H1 (cell line): Measurements from ENCODE around the gene PGM2. TPM values are rescaled to one million over a fixed set of nuclear protein-coding genes. Genes with fewer than 3 reads are reported as not detected.

ENCODE experiments used
- CTCF ChIA-PET: fragments of 300-600 bp; sonication (Branson Sonifier 250); formaldehyde crosslinking; loops from one replicate; lab custom pipeline; 2021; ENCODE audit not compliant: partially characterized antibody; lab: Charles Lee
- POLR2A ChIA-PET: fragments of 300-600 bp; sonication (Branson Sonifier 250); formaldehyde crosslinking; loops from one replicate; lab custom pipeline; 2021; ENCODE audit warnings: inconsistent platforms; ENCODE audit not compliant: partially characterized antibody; lab: Charles Lee
- DNase-seq, 2 experiments: peaks; one replicate each; pipeline versions ENCODE4 v3.0.0 to v3.0.0-alpha.2; 2010 to 2022; ENCODE audit warnings: low spot score in 2 of 2, low read depth in 1 of 2, mixed read lengths in 1 of 2
- FAIRE-seq: peaks from 2 replicates; lab custom pipeline; 2011; peaks lifted over from hg19 to GRCh38; lab: Jason Lieb, UNC
- H2AFZ ChIP-seq: 2 replicates; pipeline ENCODE4 v1.8.1; 2012; ENCODE audit warnings: low read length, inconsistent platforms
- H2AK5ac ChIP-seq: 2 replicates; pipeline ENCODE4 v1.6.1; 2013; ENCODE audit warnings: low read depth, low read length
- H2BK120ac ChIP-seq: replicated peaks from 2 replicates; pipeline ENCODE3; 2013; ENCODE audit warnings: low read depth, low read length, inconsistent platforms
- H2BK12ac ChIP-seq: 2 replicates; pipeline ENCODE4 v1.6.1; 2013; ENCODE audit warnings: low read depth, low read length
- H2BK15ac ChIP-seq: 2 replicates; pipeline ENCODE4 v1.6.1; 2013; ENCODE audit warnings: low read length
- H2BK20ac ChIP-seq: 2 replicates; pipeline ENCODE4 v1.6.1; 2013; ENCODE audit warnings: low read length
- H2BK5ac ChIP-seq: 2 replicates; pipeline ENCODE4 v1.6.1; 2013; ENCODE audit warnings: low read depth, low read length
- H3K14ac ChIP-seq: 2 replicates; pipeline ENCODE4 v1.6.1; 2013; ENCODE audit warnings: inconsistent platforms; ENCODE audit not compliant: insufficient read length
- H3K18ac ChIP-seq: 2 replicates; pipeline ENCODE4 v1.6.1; 2013; ENCODE audit warnings: low read length; ENCODE audit errors: extremely low read depth
- H3K23ac ChIP-seq: 2 replicates; pipeline ENCODE4 v1.6.1; 2013; ENCODE audit warnings: inconsistent platforms; ENCODE audit not compliant: insufficient read length
- H3K23me2 ChIP-seq: 2 replicates; pipeline ENCODE4 v1.6.1; 2013; ENCODE audit warnings: low read depth, low read length
- H3K27ac ChIP-seq: 2 replicates; pipeline ENCODE4 v1.6.1; 2011; ENCODE audit warnings: low read depth, low read length, inconsistent platforms
- H3K27me3 ChIP-seq, 4 experiments: replicated peaks in 1 of 4; 1 replicate in 1 of 4; 2 replicates in 3 of 4; pipeline versions ENCODE4 v1.6.1 to v1.8.1; 2011 to 2013; ENCODE audit warnings: low read length in 3 of 4, mild to moderate bottlenecking in 3 of 4, inconsistent platforms in 2 of 4, mixed read lengths in 2 of 4, moderate library complexity in 1 of 4; ENCODE audit not compliant: control insufficient read depth in 3 of 4, insufficient read depth in 3 of 4; ENCODE audit errors: extremely low read depth in 1 of 4
- H3K36me3 ChIP-seq, 4 experiments: 2 replicates each; pipeline versions ENCODE4 v1.6.1 to v1.8.1; 2011 to 2013; ENCODE audit warnings: mild to moderate bottlenecking in 4 of 4, low read length in 3 of 4, moderate library complexity in 2 of 4, control low read depth in 1 of 4, inconsistent platforms in 1 of 4; ENCODE audit not compliant: insufficient read depth in 4 of 4, control insufficient read depth in 2 of 4
- H3K4ac ChIP-seq: replicated peaks from 2 replicates; pipeline ENCODE3; 2013; ENCODE audit warnings: low read length, low read depth, mixed read lengths, inconsistent platforms; ENCODE audit not compliant: insufficient read length
- H3K4me1 ChIP-seq, 4 experiments: replicated peaks in 1 of 4; 1 replicate in 1 of 4; 2 replicates in 3 of 4; pipeline versions ENCODE4 v1.6.1 to v1.8.1; 2011 to 2013; ENCODE audit warnings: low read length in 3 of 4, inconsistent platforms in 2 of 4, mixed read lengths in 1 of 4; ENCODE audit not compliant: insufficient read depth in 4 of 4, control insufficient read depth in 3 of 4
- H3K4me2 ChIP-seq, 2 experiments: 2 replicates each; pipeline versions ENCODE4 v1.6.1 to v1.8.1; 2011 to 2013; ENCODE audit warnings: low read depth in 2 of 2, low read length in 2 of 2, control low read depth in 1 of 2, inconsistent platforms in 1 of 2, mild to moderate bottlenecking in 1 of 2; ENCODE audit not compliant: insufficient read depth in 1 of 2
- H3K4me3 ChIP-seq, 4 experiments: fragments of 200-600, 300-600 bp in 1 of 4; sonication (generic), shearing (Covaris generic), sonication (Bioruptor Twin) in 1 of 4; 2 replicates each; pipeline versions ENCODE4 v1.5.1 to v1.8.1; 2011 to 2016; ENCODE audit warnings: low read length in 4 of 4, low read depth in 3 of 4, control low read depth in 2 of 4, inconsistent platforms in 2 of 4, mild to moderate bottlenecking in 2 of 4, mixed read lengths in 1 of 4, moderate library complexity in 1 of 4; ENCODE audit not compliant: insufficient read depth in 2 of 4; ENCODE audit errors: extremely low read depth in 1 of 4
- H3K56ac ChIP-seq: replicated peaks from 2 replicates; pipeline ENCODE3; 2013; ENCODE audit warnings: low read depth, mild to moderate bottlenecking, mixed read lengths, low read length, inconsistent platforms; ENCODE audit not compliant: insufficient read length
- H3K79me1 ChIP-seq: 2 replicates; pipeline ENCODE4 v1.6.1; 2013; ENCODE audit warnings: low read depth, low read length, control low read depth
- H3K79me2 ChIP-seq, 2 experiments: 2 replicates each; pipeline versions ENCODE4 v1.6.1 to v1.8.1; 2012 to 2013; ENCODE audit warnings: low read length in 2 of 2, mild to moderate bottlenecking in 2 of 2, inconsistent platforms in 1 of 2; ENCODE audit not compliant: insufficient read depth in 2 of 2, control insufficient read depth in 1 of 2
- H3K9ac ChIP-seq, 4 experiments: replicated peaks in 1 of 4; 1 replicate in 1 of 4; 2 replicates in 3 of 4; pipeline versions ENCODE4 v1.6.1 to v1.8.1; 2011 to 2013; ENCODE audit warnings: low read depth in 3 of 4, low read length in 3 of 4, control low read depth in 2 of 4, mild to moderate bottlenecking in 2 of 4, moderate library complexity in 2 of 4, inconsistent platforms in 1 of 4; ENCODE audit errors: extremely low read depth in 1 of 4
- H3K9me3 ChIP-seq, 2 experiments: 2 replicates each; pipeline versions ENCODE4 v1.6.1 to v1.8.1; 2012 to 2013; ENCODE audit warnings: mild to moderate bottlenecking in 2 of 2, moderate library complexity in 2 of 2, control low read depth in 1 of 2, inconsistent platforms in 1 of 2, low read depth in 1 of 2, low read length in 1 of 2, mixed read lengths in 1 of 2; ENCODE audit not compliant: insufficient read depth in 2 of 2
- H4K20me1 ChIP-seq, 2 experiments: replicated peaks in 1 of 2; 2 replicates each; pipeline versions ENCODE3 to v1.8.1; 2011 to 2013; ENCODE audit warnings: inconsistent platforms in 2 of 2, low read length in 2 of 2, mild to moderate bottlenecking in 1 of 2; ENCODE audit not compliant: insufficient read depth in 2 of 2, control insufficient read depth in 1 of 2
- H4K5ac ChIP-seq: 2 replicates; pipeline ENCODE4 v1.6.1; 2013; ENCODE audit warnings: low read length, low read depth, mixed read lengths, inconsistent platforms; ENCODE audit not compliant: insufficient read length
- H4K8ac ChIP-seq: 2 replicates; pipeline ENCODE4 v1.8.0; 2013; ENCODE audit warnings: mild to moderate bottlenecking, moderate library complexity, low read length, inconsistent platforms; ENCODE audit not compliant: insufficient read depth; ENCODE audit errors: extremely low read depth
- H4K91ac ChIP-seq: replicated peaks from 2 replicates; pipeline ENCODE3; 2013; ENCODE audit warnings: low read length, mixed read lengths, inconsistent platforms; ENCODE audit not compliant: insufficient read length
- JUN ChIP-seq: IDR thresholded peaks from 2 replicates; pipeline ENCODE4 v1.6.1; 2011; ENCODE audit warnings: low read depth, mild to moderate bottlenecking, improper control_type of control experiment, low read length
- TAF7 ChIP-seq: optimal IDR thresholded peaks from 2 replicates; pipeline ENCODE3; 2011; ENCODE audit warnings: low read depth, mild to moderate bottlenecking, inconsistent platforms, low read length, moderate library complexity, borderline replicate concordance
- WGBS, 2 experiments: shearing (Covaris generic) in 1 of 2; methylation state at CpG; one replicate each; pipeline versions ENCODE4 v1.1.6 to v1.1.7; 2013 to 2015; ENCODE audit warnings: low lambda C conversion rate in 2 of 2, mixed read lengths in 2 of 2, inconsistent platforms in 1 of 2, low coverage in 1 of 2, missing lambda C conversion rate in 1 of 2; ENCODE audit not compliant: insufficient replicate concordance in 2 of 2, insufficient coverage in 1 of 2, insufficient read length in 1 of 2; ENCODE audit errors: extremely low coverage in 1 of 2, missing lambda C conversion rate in 1 of 2; 5-methylcytosine and 5-hydroxymethylcytosine counted together
- polyA plus RNA-seq, 7 experiments: library from polyadenylated mRNA; depleted of rRNA in 3 of 7; stranded (reverse) in 5 of 7; unstranded in 2 of 7; fragments of >200 nt in 5 of 7; fragments of 200-250 nt in 2 of 7; gene quantifications; 1 replicate in 5 of 7; 2 replicates in 1 of 7; 4 replicates in 1 of 7; pipeline versions ENCODE4 v1.2.1 to v1.2.3, GENCODE V29; 2011 to 2013; ENCODE audit warnings: missing spikeins in 2 of 7, mixed read lengths in 2 of 7
- total RNA-seq: library from RNA; stranded (reverse); fragmentation: NEBNext Ultra II Directional; extraction: Animal tissue kit (Norgen Biotek cat#: 25700); gene quantifications from 2 replicates; pipeline ENCODE4 v1.2.1, GENCODE V29; 2021

Gene PGM2
- total and polyA plus RNA-seq, 2 of the 8 experiments (the other 6 are each of a cell fraction or from before 2014, with no cell fraction given): 7.7 to 38.0 TPM

DNA sequence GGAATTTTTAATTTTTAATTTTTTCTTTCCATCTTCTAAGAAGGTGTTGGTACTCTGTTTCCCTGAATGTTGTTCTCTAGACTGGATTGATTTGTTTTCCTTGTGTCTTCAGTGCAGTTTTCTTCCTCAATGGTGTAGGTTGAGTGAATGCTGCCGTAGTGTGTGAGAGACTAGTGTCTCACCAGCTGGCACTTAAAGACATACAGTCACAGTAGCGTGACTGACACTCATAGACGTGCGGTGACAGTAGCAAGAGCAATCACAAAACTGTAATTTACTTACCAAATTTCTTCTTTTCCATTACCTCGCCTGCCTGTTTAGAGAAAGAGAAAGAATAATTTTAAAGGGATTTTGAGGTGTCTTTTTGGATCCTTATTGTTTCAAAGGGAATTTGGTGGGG is 21.4 kb upstream of the PGM2 start:
- no peaks in the 10 kb centered on the region for H3K36me3 ChIP-seq
- no peak overlapping the region for H2BK120ac ChIP-seq
- H2AK5ac ChIP-seq: no peak overlapping the region
- no peak overlapping the region for H3K27ac ChIP-seq
- POLR2A ChIA-PET: no interaction called here
- H2BK5ac ChIP-seq: no peak overlapping the region
- H3K9ac ChIP-seq: no peak overlapping the region
- no peak overlapping the region for H2AFZ ChIP-seq
- 82% methylated on average over 5 of the region's 5 CpGs; no CpG with 5 or more reads in 1 of the 2 experiments for WGBS, 2 experiments
- TF ChIP-seq JUN (no peak), TAF7 (no peak)
- no peak overlapping the region for H3K18ac ChIP-seq
- H3K9me3 ChIP-seq: no peaks in the 10 kb centered on the region
- peaks cover 0 to 6% (median 1%) of the 10 kb centered on the region in 4 experiments; a peak in 2 of 7 replicates for H3K4me1 ChIP-seq
- CTCF ChIA-PET: interaction anchor here (0.8 to 2.0 kb wide), 6 partner anchors 18 to 231 kb away, joined by 4 to 14 read pairs (median 5); no protein-coding TSS in a partner anchor
- no peak overlapping the region for H4K5ac ChIP-seq
- no peak overlapping the region for H2BK20ac ChIP-seq
- no peaks in the 10 kb centered on the region for H3K79me1 ChIP-seq
- H4K8ac ChIP-seq: no peak overlapping the region
- FAIRE-seq (no peak), DNase-seq (no peak)
- no peaks in the 10 kb centered on the region for H3K23me2 ChIP-seq
- no peak overlapping the region for H3K4me2 ChIP-seq
- H3K4ac ChIP-seq: no peak overlapping the region
- no peak overlapping the region for H3K4me3 ChIP-seq
- H3K23ac ChIP-seq: no peak overlapping the region
- no peak overlapping the region for H3K56ac ChIP-seq
- H3K27me3 ChIP-seq: no peaks in the 10 kb centered on the region
- no peak overlapping the region for H2BK12ac ChIP-seq
- H4K20me1 ChIP-seq: no peaks in the 10 kb centered on the region
- H4K91ac ChIP-seq: no peak overlapping the region
- H3K79me2 ChIP-seq: no peaks in the 10 kb centered on the region
- H2BK15ac ChIP-seq: no peak overlapping the region
- no peak overlapping the region for H3K14ac ChIP-seq
